Heart right ventricle (tissue), 16 donors: ENCODE data around the gene RPS8. TPM values are rescaled to one million over a fixed set of nuclear protein-coding genes. Genes with fewer than 3 reads are reported as not detected.

Experiments used
- ATAC-seq, 8 donors: fragments of 200-7000 bp; cut with Tn5 transposase; one replicate each; pipeline ENCODE4 v1.9.1; 2020; ENCODE audit warnings: mild to moderate bottlenecking in 8 of 8, moderate library complexity in 8 of 8, moderate number of reproducible peaks in 1 of 8
- DNase-seq, 2 donors: peaks; one replicate each; pipeline ENCODE4 v3.0.0-alpha.2; 2020
- H3K27ac ChIP-seq, 10 donors: fragments of 200-600 bp; sonication (generic) in 2 of 10; one replicate each; pipeline versions ENCODE4 v1.5.0 to v1.8.0; 2020 to 2022; ENCODE audit warnings: mild to moderate bottlenecking in 3 of 10
- H3K27me3 ChIP-seq, 7 donors: fragments of 200-600 bp; one replicate each; pipeline ENCODE4 v1.8.0; 2021 to 2022; ENCODE audit warnings: mild to moderate bottlenecking in 2 of 7
- H3K36me3 ChIP-seq, 9 donors: fragments of 200-600 bp; sonication (generic) in 1 of 9; one replicate each; pipeline versions ENCODE4 v1.5.0 to v1.8.0; 2020 to 2022; ENCODE audit warnings: mild to moderate bottlenecking in 2 of 9
- H3K4me1 ChIP-seq, 9 donors: fragments of 200-600 bp; sonication (generic) in 1 of 9; one replicate each; pipeline versions ENCODE4 v1.5.0 to v1.8.0; 2020 to 2022; ENCODE audit warnings: mild to moderate bottlenecking in 4 of 9
- H3K4me3 ChIP-seq, 10 donors: fragments of 200-600 bp; sonication (generic) in 2 of 10; one replicate each; pipeline versions ENCODE4 v1.5.0 to v1.8.0; 2020 to 2022; ENCODE audit warnings: mild to moderate bottlenecking in 7 of 10, moderate library complexity in 2 of 10
- H3K9me3 ChIP-seq, 11 donors: fragments of 200-600 bp in 10 of 11; sonication (generic) in 2 of 11; one replicate each; pipeline versions ENCODE4 v1.5.0 to v1.8.0; 2013 to 2022; ENCODE audit warnings: mild to moderate bottlenecking in 2 of 11, control low read depth in 1 of 11, moderate library complexity in 1 of 11
- CTCF ChIP-seq, 9 donors: fragments of 200-600 bp; sonication (generic) in 2 of 9; IDR thresholded peaks; one replicate each; pipeline versions ENCODE4 v1.5.0 to v1.8.0; 2021 to 2022; ENCODE audit warnings: antibody characterized with exemption in 9 of 9, mild to moderate bottlenecking in 5 of 9, moderate library complexity in 1 of 9
- WGBS, 2 donors: extraction: QIAGEN DNeasy Blood & Tissue Kit; methylation state at CpG; one replicate each; pipeline ENCODE4 v1.1.7; 2013; ENCODE audit warnings: inconsistent platforms in 1 of 2; 5-methylcytosine and 5-hydroxymethylcytosine counted together
- intact Hi-C, 10 donors: fragments of 100-400 bp; cut with DNase I; formaldehyde crosslinking; loops; one replicate each; pipeline versions ENCODE4 v1.11.1 to v1.14.2; 2022
- polyA plus RNA-seq, 2 donors: library from polyadenylated mRNA; stranded (reverse); fragments of 200-250 nt; gene quantifications; one replicate each; pipeline ENCODE4 v1.2.3, GENCODE V29; 2013
- total RNA-seq, 10 donors: library from RNA; stranded (reverse); fragmentation: NEBNext Ultra II Directional in 3 of 10; extraction: Animal tissue kit (Norgen Biotek cat#: 25700) in 3 of 10; gene quantifications; one replicate each; pipeline versions ENCODE4 v1.2.1 to v1.2.4, GENCODE V29; 2021 to 2023
- donor health status: Arrhythmogenic right ventricular cardiomyopathy.
- donor health status: ischemic (EF 13 %, LVEDD 7.1; RV severe dilation, severe dysfunction).
- donor health status: healthy with polysubstance abuse.
- donor health status: DM: no; HTN: yes; CAD: no.
- donor health status: DM: no; HTN: no; CAD: no.
- donor health status: ischemic (EF 25% LVEDD 6.9; RV normal size, moderate dysfunction).
- donor health status: ischemic (EF 25% LVEDD 5.7; RV mildly dilated, moderate dysfunction).
- donor health status: healthy.
- donor health status: DM: yes; HTN: yes; CAD: no.
- donor health status: Ischemic cardiomyopathy.
- donor health status: ischemic (EF 35%, LVEDD 5.7; RV mildly dilated, moderate dysfunction).
- donor health status: nonischemic (EF 11% LVEDD 7.7; RV severe dilation, severe dysfunction).
- donor health status: DM: yes; HTN: yes; CAD: no.
- donor health status: PGD.
- donor health status: ischemic (EF 29% LVEDD 5.4; RV normal size, mild dysfunction).
- donor health status: nonischemic (EF 23%, LVEDD 6.1; RV moderate dilation, normal function).

The RPS8 gene
- total and polyA plus RNA-seq, 12 donors, result 587 to 1,942 (median 729) TPM

- Histone ChIP-seq H3K4me3 (peak overlapping the region in 9 of 10 donors; percentile 36 to 64 (median 53)), H3K4me1 (peaks cover 0 to 11% (median 8%) of the 10 kb centered on the region in 9 donors), H3K27me3 (no peaks in the 10 kb centered on the region), H3K27ac (peak overlapping the region in 3 of 10 donors; percentile 67 to 91 (median 72)), H3K9me3 (no peaks in the 10 kb centered on the region), H3K36me3 (peaks cover 0 to 18% (median 0%) of the 10 kb centered on the region in 9 donors)
- 2 to 5% methylated on average over 14 of the region's 14 CpGs for WGBS, 2 donors
- DNase-seq, result no peak
- peak in 2 of 8 donors; percentile 8 to 9 for ATAC-seq
- intact Hi-C loops, result no loop called here
- TF ChIP-seq CTCF (IDR thresholded peaks at IDR 0.05), result no peak
Observed at GRCh38 chr1:44740179-44740617, 35.1 kb upstream of the RPS8 start.

- no peak for TF ChIP-seq CTCF (IDR thresholded peaks at IDR 0.05)
- Histone ChIP-seq H3K9me3 (no peaks in the 10 kb centered on the region), H3K4me3 (no peak overlapping the region), H3K4me1 (peaks cover 0 to 11% (median 8%) of the 10 kb centered on the region in 9 donors), H3K27me3 (no peaks in the 10 kb centered on the region), H3K36me3 (peaks cover 0 to 42% (median 0%) of the 10 kb centered on the region in 9 donors), H3K27ac (no peak overlapping the region)
- WGBS, 2 donors, result 90 to 96% methylated on average over 1 of the region's 1 CpG
- ATAC-seq (no peak), DNase-seq (no peak)
- intact Hi-C loops, result no loop called here
Observed at GRCh38 chr1:44743211-44743610, 32.1 kb upstream of the RPS8 start.

- no peak for TF ChIP-seq CTCF (IDR thresholded peaks at IDR 0.05)
- H3K4me1 ChIP-seq, result no peaks in the 10 kb centered on the region
- H3K4me3 ChIP-seq, result no peak overlapping the region
- peaks cover 0 to 69% (median 0%) of the 10 kb centered on the region in 9 donors for H3K36me3 ChIP-seq
- no peak for ATAC-seq
- no peak overlapping the region for H3K27ac ChIP-seq
- H3K27me3 ChIP-seq, result no peaks in the 10 kb centered on the region
- intact Hi-C loops, result no loop called here
- no peaks in the 10 kb centered on the region for H3K9me3 ChIP-seq
- 89 to 96% methylated on average over 3 of the region's 3 CpGs for WGBS, 2 donors
- no peak for DNase-seq
Observed at GRCh38 chr1:44747878-44748277, 27.5 kb upstream of the RPS8 start.

- no peak overlapping the region for H3K27ac ChIP-seq
- intact Hi-C loops, result no loop called here
- WGBS, 2 donors, result 94 to 98% methylated on average over 2 of the region's 2 CpGs
Observed at GRCh38 chr1:44757420-44757819, 17.9 kb upstream of the RPS8 start.

More at GRCh38 chr1:44757420-44757819, 17.9 kb upstream of the RPS8 start:
- H3K36me3 ChIP-seq, result peaks cover 0 to 100% (median 0%) of the 10 kb centered on the region in 9 donors
- DNase-seq (no peak), ATAC-seq (no peak)
- H3K9me3 ChIP-seq, result no peaks in the 10 kb centered on the region
- no peak for TF ChIP-seq CTCF (IDR thresholded peaks at IDR 0.05)
- H3K27me3 ChIP-seq, result no peaks in the 10 kb centered on the region
- H3K4me3 ChIP-seq, result no peak overlapping the region
- H3K4me1 ChIP-seq, result peaks cover 0 to 4% (median 0%) of the 10 kb centered on the region in 9 donors
